HFF-Myc (cell line): Measurements from ENCODE around the gene ARRDC1.

Experiments used
- DNase-seq: peaks from one replicate; pipeline ENCODE4 v3.0.0-alpha.2; 2011; ENCODE audit warnings: low read depth; ENCODE audit errors: extremely low read depth
- H3K4me3 ChIP-seq: replicated peaks from 2 replicates; pipeline ENCODE4 v1.5.1; 2011; ENCODE audit warnings: low read depth, mild to moderate bottlenecking, control low read depth, low read length
- TF ChIP-seq, protein P1 (sequence below): IDR thresholded peaks from 2 replicates; pipeline ENCODE4 v1.5.1; 2012; ENCODE audit warnings: mild to moderate bottlenecking, low read depth, low read length, control low read depth; ENCODE audit errors: missing control alignments

ARRDC1 gene

DNA sequence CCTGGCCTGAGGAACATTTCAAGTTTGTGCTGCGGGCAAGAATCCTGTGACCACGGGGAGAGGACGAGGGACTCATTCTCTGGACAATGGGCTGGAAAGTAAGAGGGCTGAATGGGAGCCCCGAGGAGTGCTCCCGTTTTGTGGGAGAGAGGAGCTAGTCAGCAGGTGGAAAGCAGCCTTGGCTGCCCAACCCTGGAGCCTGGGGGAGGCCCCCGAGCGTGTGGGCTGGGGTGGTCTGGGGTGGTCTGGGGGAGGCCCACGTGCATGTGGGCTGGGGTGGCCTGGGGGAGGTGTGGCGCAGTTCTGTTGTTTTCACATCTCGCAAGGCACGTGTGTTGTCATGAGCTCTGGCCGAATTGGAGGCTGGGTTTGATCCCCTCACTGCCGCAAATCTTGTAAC lies 40.9 kb downstream of the ARRDC1 start:
- no peak for DNase-seq
- no peak overlapping the region for H3K4me3 ChIP-seq
- TF ChIP-seq, protein P1, sequence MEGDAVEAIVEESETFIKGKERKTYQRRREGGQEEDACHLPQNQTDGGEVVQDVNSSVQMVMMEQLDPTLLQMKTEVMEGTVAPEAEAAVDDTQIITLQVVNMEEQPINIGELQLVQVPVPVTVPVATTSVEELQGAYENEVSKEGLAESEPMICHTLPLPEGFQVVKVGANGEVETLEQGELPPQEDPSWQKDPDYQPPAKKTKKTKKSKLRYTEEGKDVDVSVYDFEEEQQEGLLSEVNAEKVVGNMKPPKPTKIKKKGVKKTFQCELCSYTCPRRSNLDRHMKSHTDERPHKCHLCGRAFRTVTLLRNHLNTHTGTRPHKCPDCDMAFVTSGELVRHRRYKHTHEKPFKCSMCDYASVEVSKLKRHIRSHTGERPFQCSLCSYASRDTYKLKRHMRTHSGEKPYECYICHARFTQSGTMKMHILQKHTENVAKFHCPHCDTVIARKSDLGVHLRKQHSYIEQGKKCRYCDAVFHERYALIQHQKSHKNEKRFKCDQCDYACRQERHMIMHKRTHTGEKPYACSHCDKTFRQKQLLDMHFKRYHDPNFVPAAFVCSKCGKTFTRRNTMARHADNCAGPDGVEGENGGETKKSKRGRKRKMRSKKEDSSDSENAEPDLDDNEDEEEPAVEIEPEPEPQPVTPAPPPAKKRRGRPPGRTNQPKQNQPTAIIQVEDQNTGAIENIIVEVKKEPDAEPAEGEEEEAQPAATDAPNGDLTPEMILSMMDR = no peak

DNA sequence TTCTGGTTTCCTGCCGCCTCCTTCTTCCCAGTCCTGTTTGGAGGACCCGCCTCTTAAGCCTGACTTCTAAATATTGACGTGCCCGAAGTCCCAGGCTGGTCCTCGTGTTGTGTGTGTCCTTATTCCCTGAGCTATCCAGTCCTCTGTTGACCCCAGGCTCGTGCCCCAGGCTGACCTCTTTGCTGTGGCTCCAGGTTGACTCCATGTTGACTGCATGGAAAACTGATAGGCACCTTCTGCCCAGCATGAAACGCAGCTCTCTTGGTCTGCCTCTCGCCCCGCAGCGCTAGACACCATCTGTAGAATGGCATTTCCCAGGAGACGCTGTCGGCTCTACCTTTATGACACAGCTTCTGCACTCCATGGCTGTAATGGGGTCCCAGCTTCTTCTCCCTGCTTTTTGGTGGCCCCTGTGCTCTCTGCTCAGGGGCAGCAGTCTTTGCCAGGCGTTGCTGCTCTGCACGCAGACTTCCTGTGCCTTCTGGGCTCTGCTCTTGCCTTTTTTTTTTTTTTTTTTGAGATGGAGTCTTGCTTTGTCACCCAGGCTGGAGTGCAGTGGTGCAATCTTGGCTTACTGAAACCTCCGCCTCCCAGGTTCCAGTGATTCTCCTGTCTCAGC lies 41.7 kb downstream of the ARRDC1 start:
- TF ChIP-seq, protein P1 = no peak
- DNase-seq = no peak
- no peak overlapping the region for H3K4me3 ChIP-seq

DNA sequence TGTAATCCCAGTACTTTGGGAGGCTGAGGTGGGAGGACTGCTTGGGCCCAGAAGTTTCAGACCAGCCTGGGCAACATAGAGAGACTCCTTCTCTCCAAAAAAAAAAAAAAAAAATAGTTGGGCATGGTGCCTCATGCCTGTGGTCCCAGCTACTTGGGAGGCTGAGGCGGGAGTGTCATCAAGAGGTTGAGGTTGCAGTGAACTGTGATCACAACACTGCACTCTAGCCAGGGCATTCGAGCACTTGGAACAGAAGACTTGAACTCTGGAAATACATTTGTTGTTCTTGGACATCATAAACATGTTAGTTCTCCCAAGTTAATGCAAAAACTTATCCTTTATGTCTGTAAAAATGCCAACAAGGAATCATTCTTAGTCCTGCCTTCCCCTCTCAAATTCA lies 42.9 kb downstream of the ARRDC1 start:
- no peak overlapping the region for H3K4me3 ChIP-seq
- DNase-seq = no peak
- TF ChIP-seq, protein P1 = no peak

DNA sequence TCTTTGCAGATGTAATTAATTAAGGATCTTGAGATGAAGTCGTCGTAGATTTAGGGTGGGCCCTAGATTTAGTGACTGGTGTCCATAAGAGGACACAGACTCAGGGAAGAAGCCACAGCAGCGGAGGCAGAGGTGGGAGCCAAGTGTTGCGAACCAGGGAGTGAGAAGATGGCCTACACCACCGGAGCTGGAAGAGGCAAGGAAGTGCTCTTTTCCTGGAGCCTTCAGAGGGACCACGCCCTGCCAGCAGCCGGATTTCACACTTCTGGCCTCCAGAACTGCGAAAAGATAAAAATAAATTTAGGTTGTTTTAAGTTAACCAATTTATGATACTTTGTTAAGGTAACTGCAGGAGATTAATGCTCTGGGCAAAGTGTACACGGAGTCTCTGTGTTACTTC lies 44.1 kb downstream of the ARRDC1 start:
- H3K4me3 ChIP-seq = no peak overlapping the region
- TF ChIP-seq, protein P1 = no peak
- no peak for DNase-seq

DNA sequence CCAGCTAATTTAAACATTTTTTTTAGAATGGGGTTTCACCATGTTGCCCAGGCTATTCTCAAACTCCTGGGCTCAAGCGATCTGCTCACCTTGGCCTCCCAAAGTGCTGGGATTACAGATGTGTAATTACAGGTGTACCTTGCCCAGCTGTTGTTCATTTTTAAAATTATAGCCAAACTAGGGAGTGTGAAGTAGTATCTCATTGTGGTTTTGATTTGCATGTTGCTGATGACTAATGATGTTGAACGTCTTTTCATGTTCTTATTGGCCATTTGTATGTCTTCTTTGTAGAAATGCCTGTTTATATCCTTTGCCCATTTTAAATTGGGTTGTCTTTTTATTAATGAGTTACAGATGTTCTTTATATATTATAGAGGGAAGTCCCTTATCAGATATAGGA lies 44.8 kb downstream of the ARRDC1 start:
- DNase-seq = no peak
- no peak overlapping the region for H3K4me3 ChIP-seq
- TF ChIP-seq, protein P1 = no peak

DNA sequence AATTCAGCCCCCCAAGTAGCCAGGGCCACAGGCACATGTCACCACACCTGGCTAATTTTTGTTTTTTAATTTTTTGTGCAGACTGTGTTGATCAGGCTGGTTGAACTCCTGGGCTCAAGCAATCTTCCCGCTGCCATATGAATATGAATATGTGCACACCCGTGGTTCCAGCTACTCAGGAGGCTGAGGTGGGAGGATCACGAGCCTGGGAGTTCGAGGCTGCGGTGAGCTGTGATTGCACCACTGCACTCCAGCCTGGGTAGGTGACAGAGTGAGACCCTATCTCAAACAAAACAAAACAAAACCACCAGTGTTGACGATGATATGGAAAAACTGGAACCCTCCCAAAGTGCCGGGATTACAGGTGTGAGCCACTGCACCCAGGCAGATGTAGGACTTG lies 45.3 kb downstream of the ARRDC1 start:
- no peak overlapping the region for H3K4me3 ChIP-seq
- TF ChIP-seq, protein P1 = no peak

DNA sequence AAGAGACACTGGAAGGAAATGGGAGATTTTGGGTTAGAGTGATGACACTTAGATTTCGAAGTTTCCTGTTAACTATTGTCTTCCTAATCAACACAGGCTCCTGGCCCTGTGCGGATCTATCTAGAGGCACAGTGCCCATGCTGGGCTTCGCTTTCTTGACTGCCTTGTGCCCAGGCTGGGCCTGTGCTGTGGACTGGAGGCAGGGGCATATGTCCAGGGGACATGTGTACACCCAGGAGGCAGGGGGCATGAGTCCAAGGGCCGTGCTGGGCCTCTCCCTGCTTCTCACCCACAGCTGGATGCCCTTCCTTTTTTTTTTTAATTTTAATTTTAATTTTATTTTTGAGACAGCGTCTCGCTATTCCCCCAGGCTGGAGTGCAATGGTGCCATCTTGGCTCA lies 50.9 kb downstream of the ARRDC1 start:
- TF ChIP-seq, protein P1 = no peak
- no peak overlapping the region for H3K4me3 ChIP-seq
- no peak for DNase-seq

More for the DNA sequence above, 45.3 kb downstream of the ARRDC1 start:
- DNase-seq = no peak
